Measurements from ENCODE around the gene DDC.
"Not testable (repeated sequence)": the region's sequence is repeated elsewhere in the genome, so short reads cannot be mapped to it uniquely, and the experiment has no call there.

DDC gene

GRCh38 chr7:50543776-50544442, 21.3 kb downstream of the DDC start:
- H3K4me1 ChIP-seq (ENCODE audit: control insufficient read depth in 5 of 5, insufficient read depth in 5 of 5, low read length in 5 of 5): no peaks in the 10 kb centered on the region
- no peaks in the 10 kb centered on the region for H3K9me3 ChIP-seq (ENCODE audit: control insufficient read depth in 5 of 5, low read length in 5 of 5)
- no peaks in the 10 kb centered on the region for H3K36me3 ChIP-seq (ENCODE audit: control insufficient read depth in 5 of 5, insufficient read depth in 5 of 5, low read length in 5 of 5)
- no peak overlapping the region for H3K4me3 ChIP-seq (ENCODE audit: low read depth in 1 of 5, low read length in 5 of 5)
- peaks cover 0 to under 1% (median 0%) of the 10 kb centered on the region in 5 donors for H3K27me3 ChIP-seq (ENCODE audit: control insufficient read depth in 5 of 5, insufficient read depth in 4 of 5, low read length in 5 of 5)
- H3K27ac ChIP-seq (ENCODE audit: low read depth, low read length): no peak overlapping the region
- no peak overlapping the region for H3K9ac ChIP-seq (ENCODE audit: low read length in 5 of 5)

- Histone ChIP-seq H3K4me3 (ENCODE audit: low read depth in 1 of 5, low read length in 5 of 5) (no peak overlapping the region), H3K36me3 (ENCODE audit: control insufficient read depth in 5 of 5, insufficient read depth in 5 of 5, low read length in 5 of 5) (no peaks in the 10 kb centered on the region), H3K9me3 (ENCODE audit: control insufficient read depth in 5 of 5, low read length in 5 of 5) (no peaks in the 10 kb centered on the region), H3K27ac (ENCODE audit: low read depth, low read length) (no peak overlapping the region), H3K9ac (ENCODE audit: low read length in 5 of 5) (no peak overlapping the region), H3K27me3 (ENCODE audit: control insufficient read depth in 5 of 5, insufficient read depth in 4 of 5, low read length in 5 of 5) (peaks cover 0 to 3% (median 0%) of the 10 kb centered on the region in 5 donors), H3K4me1 (ENCODE audit: control insufficient read depth in 5 of 5, insufficient read depth in 5 of 5, low read length in 5 of 5) (no peaks in the 10 kb centered on the region)
Measured at GRCh38 chr7:50542132-50542531, 23.1 kb downstream of the DDC start.

- H3K4me1 ChIP-seq (ENCODE audit: control insufficient read depth in 5 of 5, insufficient read depth in 5 of 5, low read length in 5 of 5): no peaks in the 10 kb centered on the region
Measured at GRCh38 chr7:50540785-50541579, 24.2 kb downstream of the DDC start.

GRCh38 chr7:50539725-50540124, 25.5 kb downstream of the DDC start:
- no peaks in the 10 kb centered on the region for H3K9me3 ChIP-seq (ENCODE audit: control insufficient read depth in 5 of 5, low read length in 5 of 5)
- peaks cover 0 to 3% (median 0%) of the 10 kb centered on the region in 5 donors for H3K27me3 ChIP-seq (ENCODE audit: control insufficient read depth in 5 of 5, insufficient read depth in 4 of 5, low read length in 5 of 5)
- no peaks in the 10 kb centered on the region for H3K4me1 ChIP-seq (ENCODE audit: control insufficient read depth in 5 of 5, insufficient read depth in 5 of 5, low read length in 5 of 5)
- no peak overlapping the region for H3K27ac ChIP-seq (ENCODE audit: low read depth, low read length)
- no peak overlapping the region for H3K9ac ChIP-seq (ENCODE audit: low read length in 5 of 5)
- H3K4me3 ChIP-seq (ENCODE audit: low read depth in 1 of 5, low read length in 5 of 5): no peak overlapping the region
- no peaks in the 10 kb centered on the region for H3K36me3 ChIP-seq (ENCODE audit: control insufficient read depth in 5 of 5, insufficient read depth in 5 of 5, low read length in 5 of 5)

More at GRCh38 chr7:50540785-50541579, 24.2 kb downstream of the DDC start:
- Histone ChIP-seq H3K9me3 (ENCODE audit: control insufficient read depth in 5 of 5, low read length in 5 of 5) (no peaks in the 10 kb centered on the region), H3K27me3 (ENCODE audit: control insufficient read depth in 5 of 5, insufficient read depth in 4 of 5, low read length in 5 of 5) (peaks cover 0 to 3% (median 0%) of the 10 kb centered on the region in 5 donors), H3K36me3 (ENCODE audit: control insufficient read depth in 5 of 5, insufficient read depth in 5 of 5, low read length in 5 of 5) (no peaks in the 10 kb centered on the region), H3K9ac (ENCODE audit: low read length in 5 of 5) (no peak overlapping the region), H3K27ac (ENCODE audit: low read depth, low read length) (no peak overlapping the region), H3K4me3 (ENCODE audit: low read depth in 1 of 5, low read length in 5 of 5) (no peak overlapping the region)

GRCh38 chr7:50538478-50538877, 26.7 kb downstream of the DDC start:
- H3K4me1 ChIP-seq (ENCODE audit: control insufficient read depth in 5 of 5, insufficient read depth in 5 of 5, low read length in 5 of 5): no peaks in the 10 kb centered on the region
- no peaks in the 10 kb centered on the region for H3K36me3 ChIP-seq (ENCODE audit: control insufficient read depth in 5 of 5, insufficient read depth in 5 of 5, low read length in 5 of 5)
- H3K4me3 ChIP-seq (ENCODE audit: low read depth in 1 of 5, low read length in 5 of 5): no peak overlapping the region
- peaks cover 0 to 3% (median 0%) of the 10 kb centered on the region in 5 donors for H3K27me3 ChIP-seq (ENCODE audit: control insufficient read depth in 5 of 5, insufficient read depth in 4 of 5, low read length in 5 of 5)
- H3K9ac ChIP-seq (ENCODE audit: low read length in 5 of 5): no peak overlapping the region
- no peaks in the 10 kb centered on the region for H3K9me3 ChIP-seq (ENCODE audit: control insufficient read depth in 5 of 5, low read length in 5 of 5)
- H3K27ac ChIP-seq (ENCODE audit: low read depth, low read length): no peak overlapping the region

GRCh38 chr7:50537417-50537816, 27.8 kb downstream of the DDC start:
- Histone ChIP-seq H3K36me3 (ENCODE audit: control insufficient read depth in 5 of 5, insufficient read depth in 5 of 5, low read length in 5 of 5) (no peaks in the 10 kb centered on the region), H3K4me3 (ENCODE audit: low read depth in 1 of 5, low read length in 5 of 5) (no peak overlapping the region), H3K27ac (ENCODE audit: low read depth, low read length) (no peak overlapping the region), H3K4me1 (ENCODE audit: control insufficient read depth in 5 of 5, insufficient read depth in 5 of 5, low read length in 5 of 5) (no peaks in the 10 kb centered on the region), H3K9me3 (ENCODE audit: control insufficient read depth in 5 of 5, low read length in 5 of 5) (no peaks in the 10 kb centered on the region), H3K9ac (ENCODE audit: low read length in 5 of 5) (no peak overlapping the region), H3K27me3 (ENCODE audit: control insufficient read depth in 5 of 5, insufficient read depth in 4 of 5, low read length in 5 of 5) (peaks cover 0 to 3% (median 0%) of the 10 kb centered on the region in 5 donors)

GRCh38 chr7:50535291-50535711, 29.9 kb downstream of the DDC start:
- not testable (repeated sequence) for H3K4me1 ChIP-seq (ENCODE audit: control insufficient read depth in 5 of 5, insufficient read depth in 5 of 5, low read length in 5 of 5); H3K4me3 ChIP-seq (ENCODE audit: low read depth in 1 of 5, low read length in 5 of 5); H3K36me3 ChIP-seq (ENCODE audit: control insufficient read depth in 5 of 5, insufficient read depth in 5 of 5, low read length in 5 of 5); H3K9me3 ChIP-seq (ENCODE audit: control insufficient read depth in 5 of 5, low read length in 5 of 5); H3K27ac ChIP-seq (ENCODE audit: low read depth, low read length); H3K27me3 ChIP-seq (ENCODE audit: control insufficient read depth in 5 of 5, insufficient read depth in 4 of 5, low read length in 5 of 5); H3K9ac ChIP-seq (ENCODE audit: low read length in 5 of 5)

GRCh38 chr7:50534690-50535290, 30.4 kb downstream of the DDC start:
- H3K9ac ChIP-seq (ENCODE audit: low read length in 5 of 5): no peak overlapping the region
- H3K9me3 ChIP-seq (ENCODE audit: control insufficient read depth in 5 of 5, low read length in 5 of 5): no peaks in the 10 kb centered on the region
- peaks cover 0 to 9% (median 3%) of the 10 kb centered on the region in 5 donors for H3K27me3 ChIP-seq (ENCODE audit: control insufficient read depth in 5 of 5, insufficient read depth in 4 of 5, low read length in 5 of 5)
- no peaks in the 10 kb centered on the region for H3K36me3 ChIP-seq (ENCODE audit: control insufficient read depth in 5 of 5, insufficient read depth in 5 of 5, low read length in 5 of 5)
- no peak overlapping the region for H3K27ac ChIP-seq (ENCODE audit: low read depth, low read length)
- no peak overlapping the region for H3K4me3 ChIP-seq (ENCODE audit: low read depth in 1 of 5, low read length in 5 of 5)
- no peaks in the 10 kb centered on the region for H3K4me1 ChIP-seq (ENCODE audit: control insufficient read depth in 5 of 5, insufficient read depth in 5 of 5, low read length in 5 of 5)

- no peaks in the 10 kb centered on the region for H3K36me3 ChIP-seq (ENCODE audit: control insufficient read depth in 5 of 5, insufficient read depth in 5 of 5, low read length in 5 of 5)
Measured at GRCh38 chr7:50533866-50534265, 31.3 kb downstream of the DDC start.

GRCh38 chr7:50531928-50532327, 33.3 kb downstream of the DDC start:
- H3K36me3 ChIP-seq (ENCODE audit: control insufficient read depth in 5 of 5, insufficient read depth in 5 of 5, low read length in 5 of 5): no peaks in the 10 kb centered on the region
- H3K9ac ChIP-seq (ENCODE audit: low read length in 5 of 5): no peak overlapping the region
- no peak overlapping the region for H3K27ac ChIP-seq (ENCODE audit: low read depth, low read length)
- no peaks in the 10 kb centered on the region for H3K4me1 ChIP-seq (ENCODE audit: control insufficient read depth in 5 of 5, insufficient read depth in 5 of 5, low read length in 5 of 5)
- no peaks in the 10 kb centered on the region for H3K9me3 ChIP-seq (ENCODE audit: control insufficient read depth in 5 of 5, low read length in 5 of 5)
- peaks cover 0 to 10% (median 0%) of the 10 kb centered on the region in 5 donors for H3K27me3 ChIP-seq (ENCODE audit: control insufficient read depth in 5 of 5, insufficient read depth in 4 of 5, low read length in 5 of 5)
- no peak overlapping the region for H3K4me3 ChIP-seq (ENCODE audit: low read depth in 1 of 5, low read length in 5 of 5)

More at GRCh38 chr7:50533866-50534265, 31.3 kb downstream of the DDC start:
- no peak overlapping the region for H3K4me3 ChIP-seq (ENCODE audit: low read depth in 1 of 5, low read length in 5 of 5)
- peaks cover 0 to 10% (median 3%) of the 10 kb centered on the region in 5 donors for H3K27me3 ChIP-seq (ENCODE audit: control insufficient read depth in 5 of 5, insufficient read depth in 4 of 5, low read length in 5 of 5)
- H3K9ac ChIP-seq (ENCODE audit: low read length in 5 of 5): no peak overlapping the region
- no peak overlapping the region for H3K27ac ChIP-seq (ENCODE audit: low read depth, low read length)
- no peaks in the 10 kb centered on the region for H3K4me1 ChIP-seq (ENCODE audit: control insufficient read depth in 5 of 5, insufficient read depth in 5 of 5, low read length in 5 of 5)
- no peaks in the 10 kb centered on the region for H3K9me3 ChIP-seq (ENCODE audit: control insufficient read depth in 5 of 5, low read length in 5 of 5)

Data from subcutaneous abdominal adipose tissue (tissue), 5 donors.